Measurements from ENCODE around the gene MMP11. TPM values are rescaled to one million over a fixed set of nuclear protein-coding genes. Genes with fewer than 3 reads are reported as not detected.
A peak's percentile ranks its signal among the peaks of the same experiment; 100 is the strongest.

MMP11 gene
- total and polyA plus RNA-seq, 2 of the 4 experiments (the other 2 are of a cell fraction): 2.2 to 6.0 TPM

- no peak overlapping the region for H3K4ac ChIP-seq (ENCODE audit: low read depth, low read length)
- 0 out of 2 replicates have a peak, but pooled peaks cover 7% of the 10 kb centered on the region for H3K9me1 ChIP-seq (ENCODE audit: insufficient read depth, low read length)
- no peak for TF ChIP-seq RAD21 (IDR thresholded peaks at IDR 0.05; ENCODE audit: low read length)
- no peak for TF ChIP-seq CTCF (conservative IDR thresholded peaks at IDR 0.05; ENCODE audit: low read depth, low read length)
- no peak for TF ChIP-seq ELK1 (IDR thresholded peaks at IDR 0.05; ENCODE audit: borderline replicate concordance, low read depth, low read length)
- no peak for TF ChIP-seq CEBPB (IDR thresholded peaks at IDR 0.05; ENCODE audit: low read depth, low read length)
- no peak for TF ChIP-seq MAFK (IDR thresholded peaks at IDR 0.05; ENCODE audit: low read depth, low read length)
- no peak for TF ChIP-seq MXI1 (IDR thresholded peaks at IDR 0.05; ENCODE audit: borderline replicate concordance, low read depth, low read length)
- TF ChIP-seq POLR2A (IDR thresholded peaks at IDR 0.05; ENCODE audit: low read depth, low read length): no peak
- no peak for TF ChIP-seq CHD1 (IDR thresholded peaks at IDR 0.05; ENCODE audit: low read depth, low read length)
- TF ChIP-seq USF2 (IDR thresholded peaks at IDR 0.05; ENCODE audit: low read depth, low read length): no peak
- TF ChIP-seq RCOR1 (IDR thresholded peaks at IDR 0.05; ENCODE audit: insufficient replicate concordance, low read length): no peak
- TF ChIP-seq SMC3 (IDR thresholded peaks at IDR 0.05; ENCODE audit: low read depth, low read length): no peak
- TF ChIP-seq FOS (IDR thresholded peaks at IDR 0.05; ENCODE audit: low read depth, low read length): no peak
- no peaks in the 10 kb centered on the region for H3K79me1 ChIP-seq (ENCODE audit: low read depth in 1 of 2, low read length in 2 of 2)
- ChIA-PET POLR2A (ENCODE audit: unreplicated experiment) (no interaction called here), CTCF (no interaction called here)
- H2BK20ac ChIP-seq (ENCODE audit: low read depth, low read length): no peak overlapping the region
- H4K20me1 ChIP-seq (ENCODE audit: insufficient read depth, low read length): no peaks in the 10 kb centered on the region
- DNase-seq: no peak
- no peak overlapping the region for H2AK5ac ChIP-seq (ENCODE audit: low read depth, low read length)
- no peaks in the 10 kb centered on the region for H3K36me3 ChIP-seq (ENCODE audit: control insufficient read depth, insufficient read depth, low read length)
- WGBS, 2 experiments (ENCODE audit: extremely low coverage in 2 of 2, insufficient read length in 1 of 2): 75% methylated on average over 2 of the region's 17 CpGs; no CpG with 5 or more reads in 1 of the 2 experiments
- H4K91ac ChIP-seq (ENCODE audit: insufficient read depth, low read depth, low read length): no peak overlapping the region
- BruUV-seq (replicated peaks): no TSS peak
- no peak overlapping the region for H4K5ac ChIP-seq (ENCODE audit: low read depth, low read length)
- H3K4me3 ChIP-seq (ENCODE audit: insufficient read depth, low read depth, low read length): no peak overlapping the region
- H3K14ac ChIP-seq (replicated peaks; ENCODE audit: low read depth, low read length): no peak overlapping the region
- no peak overlapping the region for H3K9ac ChIP-seq (ENCODE audit: low read depth, low read length)
- H3K27ac ChIP-seq (ENCODE audit: insufficient read depth, low read length): no peak overlapping the region
- H3K27me3 ChIP-seq (ENCODE audit: control insufficient read depth, insufficient read depth, low read length): no peaks in the 10 kb centered on the region
- peak overlapping the region in 1 of 2 experiments; percentile 96; a peak in 1 of 4 replicates for H4K8ac ChIP-seq (ENCODE audit: low read depth in 2 of 2, low read length in 2 of 2)
- ATAC-seq (ENCODE audit: low read depth): no peak
- H2AK9ac ChIP-seq (replicated peaks; ENCODE audit: low read depth, low read length, poor library complexity): no peak overlapping the region
- H3K4me2 ChIP-seq (ENCODE audit: low read depth, low read length): peak overlapping the region; percentile 17; the same call in 1 of the 2 replicates
- intact Hi-C loops (cut with micrococcal nuclease): no loop called here
- no peak overlapping the region for H3K23ac ChIP-seq (ENCODE audit: low read depth, low read length)
- H3K18ac ChIP-seq (ENCODE audit: low read depth, low read length): no peak overlapping the region
- H2BK15ac ChIP-seq (ENCODE audit: low read depth, low read length): no peak overlapping the region
- 0 out of 2 replicates have a peak overlapping the region, but pooled peaks have one; percentile 19 for H2BK120ac ChIP-seq (ENCODE audit: low read depth, low read length)
- dilution Hi-C loops (cut with HindIII; ENCODE audit: low sequenced_read_pairs, unreplicated experiment): no loop called here
- H3K4me1 ChIP-seq (ENCODE audit: control insufficient read depth, insufficient read depth, low read length): peaks cover 10% of the 10 kb centered on the region
- no peak overlapping the region for H3K56ac ChIP-seq (ENCODE audit: extremely low read depth, insufficient read depth, low read length)
- no peak overlapping the region for H2BK5ac ChIP-seq (ENCODE audit: low read depth, low read length, poor library complexity, severe bottlenecking)
- H2AFZ ChIP-seq (replicated peaks; ENCODE audit: low read length, poor library complexity): peak overlapping the region; percentile 83
- no peaks in the 10 kb centered on the region for H3K9me3 ChIP-seq (ENCODE audit: control insufficient read depth, insufficient read depth, low read length)
- in situ Hi-C loops (cut with MboI; ENCODE audit: low sequenced_read_pairs): no loop called here
Observed at GRCh38 chr22:23763579-23763945, 9.1 kb upstream of the MMP11 start.

Measured in IMR-90 (cell line).